Measurements from ENCODE around the gene TTF2.

Gene TTF2

DNA sequence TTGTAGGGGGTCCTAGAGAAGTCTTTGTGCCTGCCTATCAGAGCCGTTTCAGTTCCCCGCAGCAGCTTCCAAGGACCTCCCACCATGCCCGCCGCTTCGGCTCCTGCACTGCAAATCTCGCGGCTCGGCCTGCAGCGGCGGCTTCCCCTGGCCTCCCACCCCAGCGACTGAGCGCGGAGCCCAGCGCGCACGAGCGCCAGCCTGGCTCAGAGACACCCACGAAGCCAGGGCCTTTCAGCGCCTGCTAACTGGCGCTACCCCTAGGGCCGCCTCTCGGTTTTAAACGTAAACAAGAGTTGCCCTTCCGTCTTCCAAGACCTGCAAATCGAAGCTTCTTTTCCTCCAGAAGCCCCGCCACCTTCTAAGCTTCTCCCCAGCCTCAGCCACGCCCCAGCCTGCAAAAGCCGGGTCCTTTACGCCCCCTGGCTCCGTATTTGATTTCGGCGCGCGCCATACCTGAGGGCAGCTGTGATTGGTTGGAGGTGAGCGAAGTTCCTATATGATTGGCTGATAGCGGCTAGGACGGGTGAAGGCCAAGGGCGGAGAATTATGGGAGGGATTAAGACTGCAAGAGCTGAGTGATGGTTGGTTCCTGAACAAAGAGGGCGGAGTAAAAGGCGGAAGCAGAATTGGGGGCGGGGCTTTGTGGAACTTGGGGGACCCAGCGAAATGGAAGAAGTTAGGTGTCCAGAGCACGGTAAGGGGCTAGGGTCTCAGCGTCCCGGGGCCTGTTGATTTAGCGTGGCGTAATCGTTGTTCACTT, at the start of gene TTF2:
TSS of gene TTF2 (plus strand) at position 649 of the 763 bp plus-strand sequence. CDS start at position 670, 21 bp downstream.
- DNase-seq, result peak; percentile 99

DNA sequence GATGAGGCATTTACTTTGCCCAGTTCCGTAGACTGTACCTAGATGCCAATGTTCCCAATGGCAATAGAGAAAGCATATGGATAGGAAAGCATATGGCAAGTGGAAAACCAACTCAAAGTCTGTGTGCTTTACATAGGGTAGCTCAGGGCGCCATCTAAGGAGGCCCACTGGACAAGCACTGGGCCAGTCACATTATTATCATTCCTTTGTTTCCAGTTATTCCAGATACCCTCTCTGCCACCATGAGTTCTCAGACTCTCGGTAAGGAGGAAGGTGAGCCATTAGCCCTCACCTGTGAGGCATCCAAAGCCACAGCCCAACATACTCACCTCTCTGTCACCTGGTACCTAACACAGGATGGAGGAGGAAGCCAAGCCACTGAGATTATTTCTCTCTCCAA, 48.8 kb upstream of the TTF2 start:
- no peak for DNase-seq

DNA sequence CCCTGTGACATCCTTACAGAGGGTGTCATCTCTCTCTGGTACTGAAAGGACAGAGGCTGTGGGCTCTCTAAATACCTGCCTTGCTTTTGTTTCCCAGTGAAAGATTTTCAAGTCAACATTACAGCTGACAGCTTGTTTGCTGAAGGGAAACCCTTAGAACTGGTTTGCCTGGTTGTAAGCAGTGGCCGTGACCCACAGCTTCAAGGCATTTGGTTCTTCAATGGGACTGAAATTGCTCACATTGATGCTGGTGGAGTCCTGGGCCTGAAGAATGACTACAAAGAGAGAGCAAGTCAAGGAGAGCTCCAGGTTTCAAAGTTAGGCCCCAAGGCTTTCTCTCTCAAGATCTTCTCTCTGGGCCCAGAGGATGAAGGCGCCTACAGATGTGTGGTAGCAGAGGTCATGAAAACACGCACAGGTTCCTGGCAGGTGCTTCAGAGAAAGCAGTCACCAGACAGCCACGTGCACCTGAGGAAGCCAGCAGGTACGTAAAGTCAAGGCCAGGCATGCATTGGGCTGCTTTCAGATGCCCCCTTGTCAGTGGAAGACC, 46.7 kb upstream of the TTF2 start:
- no peak for DNase-seq

DNA sequence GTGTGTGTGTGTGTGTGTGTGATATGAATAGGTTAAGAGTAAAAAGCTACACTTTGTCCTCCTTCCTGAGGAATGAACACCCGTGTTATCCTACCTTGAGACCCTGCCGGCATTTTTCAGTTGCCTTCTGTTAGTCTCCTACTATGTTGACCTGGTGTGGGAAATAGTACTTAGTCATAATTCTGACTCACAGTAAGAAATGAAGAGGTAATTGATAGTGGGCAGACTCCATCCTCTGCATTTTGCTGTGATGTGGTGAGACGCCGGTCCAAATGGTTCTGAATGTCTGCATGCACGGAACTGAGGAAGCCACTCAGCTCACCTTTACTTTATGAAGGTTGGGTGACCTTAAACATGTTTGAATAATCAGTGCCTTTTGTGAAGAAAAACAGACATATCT, 45.9 kb upstream of the TTF2 start:
- no peak for DNase-seq

DNA sequence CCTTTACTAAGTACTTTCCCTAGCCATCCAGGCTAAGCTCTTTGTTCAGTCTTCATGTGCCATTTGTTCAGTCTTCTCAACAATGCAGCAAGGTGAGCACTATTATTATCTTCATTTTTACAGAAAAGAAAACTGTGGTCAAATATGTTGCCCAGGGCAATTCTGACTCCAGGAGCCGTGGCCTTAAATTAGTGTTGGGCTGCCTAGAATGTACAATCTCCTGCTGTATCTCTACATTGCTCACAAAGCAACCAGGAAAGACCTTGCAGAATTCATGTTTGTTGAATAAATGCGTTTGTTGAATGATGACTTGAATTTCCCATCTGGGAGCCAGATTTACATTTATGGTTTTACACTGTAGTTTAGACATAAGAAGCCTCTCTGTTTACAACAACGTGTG, 44.4 kb upstream of the TTF2 start:
- no peak for DNase-seq

DNA sequence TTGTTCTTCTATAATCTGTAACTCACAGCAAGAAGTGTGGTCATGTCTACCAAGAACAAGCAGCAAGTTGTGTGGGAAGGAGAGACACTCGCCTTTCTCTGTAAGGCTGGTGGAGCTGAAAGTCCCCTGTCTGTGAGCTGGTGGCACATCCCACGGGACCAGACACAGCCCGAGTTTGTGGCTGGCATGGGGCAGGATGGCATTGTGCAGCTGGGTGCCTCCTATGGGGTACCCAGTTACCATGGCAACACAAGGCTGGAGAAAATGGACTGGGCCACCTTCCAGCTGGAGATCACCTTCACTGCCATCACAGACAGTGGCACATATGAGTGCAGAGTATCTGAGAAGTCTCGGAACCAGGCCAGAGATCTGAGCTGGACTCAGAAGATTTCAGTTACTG, 43.1 kb upstream of the TTF2 start:
- no peak for DNase-seq

DNA sequence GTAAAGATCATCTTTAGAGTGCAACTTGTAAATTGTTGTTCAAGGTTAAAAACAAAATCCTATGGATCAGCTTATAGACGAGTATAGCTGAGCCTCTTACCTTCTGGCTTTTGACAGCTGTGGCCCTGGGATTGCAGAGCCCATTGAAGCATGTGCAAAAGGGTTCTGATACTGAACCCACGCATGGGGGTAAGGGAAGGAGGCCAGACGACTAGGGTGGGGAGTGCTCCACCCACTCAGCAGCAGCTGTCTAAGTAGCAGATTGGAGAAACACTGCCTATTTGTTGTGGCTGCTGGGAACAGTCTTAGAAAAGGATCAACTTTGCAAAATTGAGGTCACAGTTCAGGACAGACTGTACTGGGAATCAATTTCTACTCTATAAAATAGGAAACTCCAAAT, 42.5 kb upstream of the TTF2 start:
- DNase-seq, result no peak

DNA sequence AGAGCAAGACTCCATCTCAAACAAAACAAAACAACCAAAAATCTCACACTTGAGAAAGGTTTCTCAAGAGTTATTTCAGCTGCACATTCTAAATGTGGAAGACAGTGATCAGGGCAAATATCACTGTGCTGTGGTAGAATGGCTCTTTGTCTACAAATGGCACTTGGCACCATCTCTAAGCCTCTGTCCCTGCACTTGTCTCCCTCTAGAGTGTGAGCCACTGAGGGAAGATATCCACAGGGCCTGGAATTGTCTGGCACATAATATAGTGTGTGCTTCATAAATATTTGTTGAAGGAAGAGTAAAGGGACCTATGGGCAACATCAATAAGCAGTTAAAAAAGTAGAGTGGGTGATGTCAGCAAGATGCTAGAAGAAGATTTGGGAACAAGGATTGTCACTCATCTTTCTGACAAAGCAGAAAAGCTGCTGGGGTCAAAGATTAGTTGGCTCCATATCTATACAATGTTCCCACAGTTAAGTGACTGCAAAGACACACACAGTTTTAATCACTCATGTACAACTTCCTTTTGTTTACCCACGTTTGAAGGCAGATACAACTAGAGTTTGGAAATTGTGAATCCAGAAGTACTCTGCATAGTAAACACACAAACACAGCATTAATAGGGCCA, 39.5 kb upstream of the TTF2 start:
- no peak for DNase-seq

DNA sequence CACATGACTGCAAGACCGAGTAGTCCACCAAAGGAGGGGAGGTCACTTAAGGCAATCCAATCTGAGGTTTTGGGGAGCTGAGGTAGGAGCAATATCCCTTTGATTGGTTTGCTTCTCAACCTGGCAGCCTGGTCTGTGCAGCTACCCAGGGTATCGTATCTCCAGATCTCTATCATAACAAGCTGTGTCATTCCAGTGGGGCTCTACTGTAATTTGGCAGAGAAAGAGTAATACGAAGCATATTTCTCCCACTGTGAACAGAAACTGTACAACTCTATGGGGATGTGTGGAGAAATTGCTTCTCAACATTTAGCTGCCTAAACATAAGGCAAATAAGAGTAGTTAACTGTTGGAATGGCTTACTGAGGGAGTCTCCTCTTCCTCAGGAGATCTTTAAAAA, 38.0 kb upstream of the TTF2 start:
- no peak for DNase-seq

DNA sequence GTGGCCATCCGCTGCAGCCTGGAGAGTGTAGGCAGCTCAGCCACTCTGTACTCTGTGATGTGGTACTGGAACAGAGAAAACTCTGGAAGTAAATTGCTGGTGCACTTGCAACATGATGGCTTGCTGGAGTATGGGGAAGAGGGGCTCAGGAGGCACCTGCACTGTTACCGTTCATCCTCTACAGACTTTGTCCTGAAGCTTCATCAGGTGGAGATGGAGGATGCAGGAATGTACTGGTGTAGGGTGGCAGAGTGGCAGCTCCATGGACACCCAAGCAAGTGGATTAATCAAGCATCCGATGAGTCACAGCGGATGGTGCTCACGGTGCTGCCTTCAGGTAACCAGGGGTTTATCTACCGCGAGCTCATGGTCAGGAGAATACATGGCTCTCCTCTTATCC, 34.6 kb upstream of the TTF2 start:
- no peak for DNase-seq

DNA sequence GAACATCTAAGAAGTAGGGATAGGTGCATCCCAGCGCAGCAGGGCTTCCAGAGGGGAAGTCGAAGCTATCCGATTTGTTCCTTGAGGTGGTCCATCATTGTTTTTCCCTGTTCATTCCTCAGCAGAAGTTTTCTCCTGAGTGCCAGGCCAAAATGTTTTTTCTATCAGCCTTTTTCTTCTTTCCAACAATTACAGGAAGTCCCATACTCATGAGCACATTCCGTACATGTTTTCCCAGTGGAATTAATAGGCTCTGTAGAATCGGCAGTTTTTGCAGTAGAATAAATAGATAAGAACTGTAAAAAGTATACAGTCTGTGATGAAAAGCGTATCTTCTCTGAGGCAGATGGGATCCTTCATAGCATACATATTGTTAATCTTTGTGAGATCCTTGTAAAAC, 33.8 kb upstream of the TTF2 start:
- no peak for DNase-seq

DNA sequence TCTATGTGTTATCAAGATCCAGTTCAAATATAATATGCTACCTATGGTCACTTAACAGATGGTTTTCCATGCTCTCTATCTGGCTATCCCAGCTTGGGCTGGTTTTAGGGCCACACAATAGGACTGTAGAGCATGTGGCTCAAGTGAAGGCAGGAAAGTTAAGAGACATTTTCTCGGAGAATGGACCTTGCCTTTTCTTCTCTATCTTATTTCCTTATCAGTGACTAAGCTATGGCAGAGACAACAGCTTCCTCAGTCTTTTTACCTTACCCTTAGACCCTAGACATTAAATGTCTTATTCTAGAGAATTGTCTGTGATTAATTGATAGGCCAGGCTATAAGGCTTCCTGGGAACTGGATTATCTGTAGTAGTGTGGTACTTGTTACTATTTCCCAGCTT, 30.4 kb upstream of the TTF2 start:
- no peak for DNase-seq

DNA sequence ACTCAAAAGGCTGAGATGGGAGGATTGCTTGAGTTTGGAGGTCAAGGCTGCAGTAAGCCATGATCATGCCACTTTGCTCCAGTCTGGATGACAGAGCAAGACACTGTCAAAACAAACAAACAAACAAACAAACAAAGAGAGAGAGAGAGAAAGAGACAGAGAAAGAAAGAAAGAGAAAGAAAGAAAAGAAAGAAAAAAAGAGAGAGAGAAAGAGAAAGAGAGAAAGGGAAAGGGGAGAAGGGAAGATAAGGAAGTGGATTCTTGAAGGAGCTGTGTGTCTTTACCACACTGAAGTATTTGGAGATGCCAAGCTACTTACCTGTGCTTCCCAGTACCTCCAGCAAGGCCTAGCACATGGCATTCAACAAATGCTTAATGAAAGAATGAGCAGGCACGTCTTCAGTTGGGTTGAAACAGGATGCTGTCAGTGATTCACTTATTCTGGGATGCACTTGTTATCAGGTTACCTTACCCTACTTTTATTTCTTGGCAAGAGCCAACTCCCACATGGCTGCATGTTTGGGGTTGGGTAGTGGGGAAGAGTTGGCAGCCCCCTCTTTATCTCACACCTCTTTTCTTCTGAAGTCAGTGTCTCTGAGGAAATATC, 29.8 kb upstream of the TTF2 start:
- no peak for DNase-seq

DNA sequence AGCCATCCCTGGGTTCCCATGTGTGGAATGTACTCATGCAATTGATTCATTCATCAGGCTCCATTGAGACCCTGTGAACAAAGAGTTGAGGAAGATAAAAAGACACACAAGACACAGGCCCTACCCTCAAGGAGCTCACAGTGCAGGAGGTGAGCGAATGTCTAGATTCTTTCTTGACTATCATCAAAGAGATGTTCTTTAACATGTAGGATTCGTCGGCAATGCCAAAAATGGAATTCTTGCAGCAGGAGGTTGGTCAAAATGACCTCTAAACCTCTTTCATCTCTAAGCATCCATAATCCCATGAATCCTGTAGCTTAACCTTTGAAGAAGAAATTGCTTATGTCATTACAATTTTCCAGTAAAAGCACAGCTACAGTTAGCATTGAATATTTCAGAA, 27.9 kb upstream of the TTF2 start:
- DNase-seq, result no peak

DNA sequence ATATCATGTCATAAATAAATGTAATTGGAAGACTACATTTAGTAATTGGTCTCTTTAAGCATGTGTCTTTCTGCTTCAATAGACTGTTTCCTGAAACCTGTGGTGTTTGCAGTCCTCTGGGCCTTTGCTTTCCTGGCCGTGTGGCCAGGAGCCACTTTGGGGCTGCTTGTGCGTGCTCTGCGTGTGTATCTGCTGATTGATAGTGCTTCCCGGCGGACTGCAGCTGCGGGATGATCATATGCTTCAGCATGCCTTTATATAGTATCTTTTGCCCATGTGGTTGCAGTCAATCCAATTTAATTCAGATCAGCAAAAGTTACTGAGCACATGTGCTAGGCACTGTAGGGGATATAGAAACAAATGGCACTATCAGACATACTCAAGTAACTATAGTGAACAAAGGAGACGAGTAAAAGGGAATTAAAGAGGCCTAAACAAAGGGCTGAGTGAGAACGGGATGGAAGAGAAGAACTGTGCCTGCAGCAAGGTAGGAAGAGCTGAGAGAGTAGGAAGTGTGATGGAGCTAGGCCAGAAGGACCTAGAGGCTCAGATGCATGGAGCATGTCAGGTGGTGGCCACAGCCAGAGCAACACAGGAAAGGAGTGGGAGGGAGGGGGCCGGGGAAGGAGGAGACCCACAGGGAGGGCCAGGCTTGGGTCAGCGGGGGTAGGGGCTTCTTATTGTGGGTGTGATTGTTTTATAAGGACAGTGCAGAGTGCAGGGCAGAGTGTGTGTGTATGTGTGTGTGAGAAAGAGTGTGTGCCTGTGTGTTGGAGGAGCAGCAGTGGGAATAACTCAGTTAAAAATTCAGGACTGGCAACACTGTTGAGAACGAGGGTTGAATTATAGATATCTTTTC, 27.2 kb upstream of the TTF2 start:
- no peak for DNase-seq

DNA sequence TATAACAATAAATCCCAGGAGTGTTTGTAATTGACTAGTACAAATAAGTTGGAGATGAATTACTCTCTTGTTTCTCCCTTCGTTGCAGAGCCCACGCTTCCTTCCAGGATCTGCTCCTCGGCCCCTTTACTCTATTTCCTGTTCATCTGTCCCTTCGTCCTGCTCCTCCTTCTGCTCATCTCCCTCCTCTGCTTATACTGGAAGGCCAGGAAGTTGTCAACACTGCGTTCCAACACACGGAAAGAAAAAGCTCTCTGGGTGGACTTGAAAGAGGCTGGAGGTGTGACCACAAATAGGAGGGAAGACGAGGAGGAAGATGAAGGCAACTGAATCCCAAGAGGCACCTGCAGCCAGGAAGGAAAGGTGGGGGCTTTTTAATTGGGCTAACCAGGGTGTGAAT, 26.4 kb upstream of the TTF2 start:
- DNase-seq, result no peak

DNA sequence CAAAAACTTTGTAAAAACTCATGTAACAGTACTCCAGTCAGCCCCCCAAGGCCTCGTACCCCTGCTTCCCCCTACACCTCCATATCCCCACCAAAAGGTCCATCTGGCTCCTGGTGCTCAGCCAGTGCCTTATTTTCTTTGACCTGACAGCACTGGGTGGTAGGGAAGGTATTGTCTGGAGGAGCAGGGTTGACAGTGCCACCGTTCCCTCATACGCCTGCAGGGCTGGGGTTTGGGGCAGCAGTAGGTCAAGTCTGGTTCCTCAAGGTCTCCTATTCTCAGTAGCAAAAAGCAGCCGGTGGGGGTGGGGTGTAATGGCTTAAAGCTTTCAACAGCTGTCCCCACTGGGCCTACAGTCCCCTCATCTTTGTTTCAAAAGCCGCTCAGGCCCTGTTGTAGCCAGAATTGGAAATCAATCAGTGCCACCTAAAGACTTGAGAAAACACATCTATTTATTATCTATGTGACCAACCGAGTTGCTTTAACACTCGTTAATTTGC, 25.3 kb upstream of the TTF2 start:
- DNase-seq, result no peak

DNA sequence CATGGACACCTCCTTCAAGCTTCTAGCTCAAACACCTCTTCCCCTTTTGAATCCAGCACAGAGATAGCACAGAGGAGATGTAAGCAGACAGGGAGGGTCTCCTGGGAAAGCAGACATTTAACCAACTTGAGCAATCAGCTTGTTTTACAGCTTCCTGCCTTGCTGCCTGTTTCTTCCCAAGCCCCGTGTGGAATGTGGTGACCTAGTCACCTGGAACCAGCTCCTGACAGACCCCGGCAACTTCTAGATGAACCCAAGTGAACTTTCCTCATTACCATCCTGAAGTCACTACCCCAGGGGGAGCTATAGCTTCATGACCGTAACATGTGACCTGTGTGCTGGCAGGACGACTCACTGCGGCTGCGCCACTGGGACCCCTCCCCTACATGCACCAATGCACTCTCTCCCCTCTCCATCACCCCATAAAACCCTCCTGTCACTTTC, 24.1 kb upstream of the TTF2 start:
- no peak for DNase-seq

DNA sequence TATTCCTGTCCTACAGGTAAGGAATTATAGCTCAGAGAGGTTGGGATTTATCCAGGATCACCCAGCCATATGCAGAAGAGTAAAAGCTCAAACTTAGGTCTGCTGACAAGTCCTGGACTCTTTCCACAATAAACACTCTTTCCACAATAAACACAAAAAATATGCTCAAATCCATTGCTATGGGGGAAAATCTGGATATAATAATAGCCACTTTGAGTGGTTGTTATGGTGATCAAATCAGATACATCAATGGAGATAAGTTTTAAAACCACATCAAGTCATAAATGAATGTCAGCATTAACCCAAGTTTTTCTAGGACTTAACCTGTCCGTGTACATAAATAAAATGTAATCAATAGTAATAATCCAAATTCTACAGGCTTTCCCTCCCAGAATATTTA, 22.3 kb upstream of the TTF2 start:
- DNase-seq, result no peak

DNA sequence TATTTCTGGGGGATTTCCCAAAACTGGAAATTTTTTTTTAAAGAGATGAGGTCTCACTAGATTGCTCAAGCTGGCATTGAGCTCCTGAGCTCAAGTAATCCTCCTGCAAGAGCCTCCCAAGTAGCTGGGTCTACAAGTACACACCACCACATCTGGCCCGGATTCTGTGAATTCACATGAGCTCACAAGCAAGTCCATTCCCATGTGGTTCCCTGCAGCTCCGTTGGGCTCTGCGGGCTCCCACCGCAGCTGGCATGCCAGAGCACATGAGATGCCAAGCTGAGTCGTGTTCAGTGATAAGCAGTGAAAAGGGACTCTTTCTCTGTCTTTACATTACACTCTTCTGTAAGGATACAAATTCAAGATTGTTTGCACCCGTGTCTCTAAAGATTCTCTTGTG, 21.9 kb upstream of the TTF2 start:
- DNase-seq, result no peak

DNA sequence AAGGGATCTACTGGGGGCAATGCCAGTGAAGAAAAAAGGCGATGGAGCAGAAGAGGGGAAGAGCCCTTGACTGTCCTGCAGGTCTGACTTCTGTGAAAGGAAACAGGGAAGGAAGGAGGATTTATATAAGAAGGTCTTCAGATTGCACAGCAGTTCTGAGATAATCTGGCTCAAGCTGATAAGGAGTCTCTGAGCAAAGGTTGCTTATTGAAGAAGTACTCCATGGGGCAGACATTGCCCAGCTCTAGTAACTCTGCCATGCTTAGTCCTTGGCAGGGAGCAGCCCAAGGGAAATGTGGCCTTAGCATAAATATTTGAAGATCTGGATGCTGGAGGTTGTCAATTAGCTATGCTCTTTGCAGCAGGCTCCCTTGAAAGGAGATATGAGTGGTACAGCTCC, 15.9 kb upstream of the TTF2 start:
- DNase-seq, result no peak

DNA sequence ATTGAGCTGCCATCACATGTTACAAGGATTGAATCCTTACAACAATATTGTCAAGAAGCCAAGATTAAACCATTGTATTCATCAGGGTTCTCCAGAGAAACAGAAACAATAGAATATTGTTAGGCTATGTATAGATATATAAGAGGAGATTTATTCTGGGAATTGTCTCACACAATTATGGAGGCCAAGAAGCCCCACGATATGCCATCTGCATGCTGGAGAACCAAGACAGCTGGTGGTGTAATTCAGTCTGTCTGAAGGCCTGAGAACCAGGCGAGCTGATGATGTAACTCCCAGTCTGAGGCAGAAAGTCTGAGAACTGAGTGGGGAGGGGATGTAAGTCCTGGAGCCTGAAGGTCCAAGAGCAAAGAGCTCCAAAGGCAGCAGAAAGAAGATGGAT, 14.5 kb upstream of the TTF2 start:
- no peak for DNase-seq

DNA sequence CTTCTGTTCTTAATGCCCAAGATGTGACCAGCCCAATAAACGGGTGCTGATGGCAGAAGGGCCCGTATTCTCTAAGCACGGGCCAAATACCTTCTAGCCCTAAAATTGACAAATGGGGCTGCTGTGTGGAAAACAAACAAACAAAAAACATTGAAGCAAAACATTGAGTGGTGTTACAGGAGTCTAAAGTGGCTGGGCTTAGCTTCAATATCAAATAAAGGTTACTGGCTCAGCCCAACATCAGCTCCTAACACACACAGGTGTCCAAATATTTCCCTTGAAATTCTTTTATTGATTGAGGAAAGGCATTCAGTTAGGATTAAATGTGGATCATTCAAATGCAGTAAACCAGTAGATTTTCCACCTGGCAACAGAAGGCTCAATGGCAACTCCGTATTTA, 13.3 kb upstream of the TTF2 start:
- no peak for DNase-seq

All from NCI-H1436 (cell line).